HG02588 (cell line): Measurements from ENCODE around the gene LYZL1.
A peak's percentile ranks its signal among the peaks of the same experiment; 100 is the strongest.
"Not testable (repeated sequence)": the region's sequence is repeated elsewhere in the genome, so short reads cannot be mapped to it uniquely, and the experiment has no call there.

ENCODE experiments used
- ATAC-seq: cut with Tn5 transposase; IDR thresholded peaks from one replicate; pipeline ENCODE4 v1.9.1; 2021; ENCODE audit warnings: mild to moderate bottlenecking, moderate library complexity; ENCODE audit not compliant: unreplicated experiment

Gene LYZL1

GRCh38 chr10:29259498-29259897 is 29.4 kb upstream of the LYZL1 start:
- ATAC-seq: no peak

DNA sequence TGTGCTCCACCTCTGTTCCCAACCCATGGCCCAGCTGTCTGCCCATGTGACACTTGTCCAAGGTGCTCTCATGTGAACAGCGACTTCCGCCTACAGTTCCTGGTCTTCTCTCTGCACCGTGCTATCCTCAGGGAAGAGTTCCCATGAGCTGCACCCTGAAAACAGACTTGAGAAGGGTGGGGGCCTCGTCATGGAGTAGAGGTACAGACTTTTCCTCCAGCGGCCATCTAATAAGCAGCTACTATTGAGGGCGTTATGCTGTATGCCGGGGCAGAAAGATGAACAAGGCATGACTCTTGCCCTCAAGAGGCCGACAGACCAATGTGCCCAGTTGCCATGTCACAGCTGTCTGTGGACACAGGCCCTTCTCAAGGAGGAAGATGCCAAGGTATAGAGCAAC is 25.4 kb upstream of the LYZL1 start:
- no peak for ATAC-seq

DNA sequence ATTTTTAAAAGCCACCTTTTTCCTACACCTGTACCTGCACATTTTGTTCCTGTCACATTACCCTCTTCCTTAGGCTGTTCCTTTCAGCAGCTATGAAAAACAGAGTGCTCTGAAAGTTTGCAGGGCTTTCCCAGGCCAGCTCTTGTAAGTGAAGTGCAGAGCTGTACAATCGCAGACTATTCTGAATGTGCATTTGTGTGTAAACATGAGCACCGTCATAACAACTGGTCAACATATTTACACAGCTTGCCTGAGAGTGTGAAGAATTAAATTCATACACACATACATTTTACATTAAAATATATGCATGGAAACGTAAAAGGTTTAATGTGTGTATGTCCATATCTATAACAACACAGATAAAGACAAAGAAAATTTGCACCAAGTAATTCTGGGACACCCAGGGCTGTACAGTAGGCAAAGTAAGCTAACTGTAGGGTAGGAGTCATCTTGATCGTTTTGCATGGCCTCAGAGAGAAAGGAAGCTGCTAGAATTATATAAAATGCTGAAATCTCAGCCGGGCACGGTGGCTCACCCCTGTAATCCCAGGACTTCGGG is 23.6 kb upstream of the LYZL1 start:
- ATAC-seq: no peak

GRCh38 chr10:29266641-29267040 is 22.2 kb upstream of the LYZL1 start:
- no peak for ATAC-seq

- ATAC-seq: no peak
Measured at GRCh38 chr10:29268011-29268410, 20.9 kb upstream of the LYZL1 start.

DNA sequence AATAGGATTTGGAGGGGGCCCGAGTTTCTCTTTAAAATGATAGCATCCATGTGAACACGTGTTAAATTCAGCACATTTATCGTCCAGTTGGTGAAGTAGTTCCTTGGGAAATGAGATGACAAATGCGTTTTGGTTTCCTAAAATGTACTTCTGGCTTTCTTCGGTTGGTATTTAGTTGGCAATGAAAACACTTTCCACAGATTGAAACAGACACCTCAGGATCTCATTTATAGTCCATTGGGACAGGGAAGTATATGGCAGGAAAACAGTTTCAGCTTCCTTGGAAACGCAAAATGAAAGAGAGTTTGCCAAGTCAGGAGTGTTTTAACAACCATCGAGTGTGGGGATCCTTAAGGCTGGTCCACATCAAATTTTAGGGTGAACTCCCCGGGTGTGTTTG is 19.4 kb upstream of the LYZL1 start:
- no peak for ATAC-seq

DNA sequence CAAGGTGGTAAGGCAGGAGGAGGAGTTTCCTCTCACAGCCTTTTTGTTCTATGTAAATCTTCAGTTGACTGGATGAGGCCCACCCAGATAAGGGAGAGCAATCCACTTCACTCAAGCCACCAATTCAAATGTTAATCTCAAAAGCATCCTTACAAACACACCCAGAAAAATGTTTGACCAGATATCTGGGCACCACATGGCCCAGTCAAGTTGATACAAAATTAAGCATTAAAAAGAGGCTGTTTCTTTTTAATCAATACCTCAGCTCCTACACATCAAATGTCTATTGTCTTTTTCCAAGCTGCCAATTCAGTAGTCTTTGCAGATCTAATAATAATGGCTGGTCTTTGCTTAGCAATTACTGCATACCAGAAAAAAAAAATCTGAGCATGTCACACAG is 18.0 kb upstream of the LYZL1 start:
- ATAC-seq: no peak

DNA sequence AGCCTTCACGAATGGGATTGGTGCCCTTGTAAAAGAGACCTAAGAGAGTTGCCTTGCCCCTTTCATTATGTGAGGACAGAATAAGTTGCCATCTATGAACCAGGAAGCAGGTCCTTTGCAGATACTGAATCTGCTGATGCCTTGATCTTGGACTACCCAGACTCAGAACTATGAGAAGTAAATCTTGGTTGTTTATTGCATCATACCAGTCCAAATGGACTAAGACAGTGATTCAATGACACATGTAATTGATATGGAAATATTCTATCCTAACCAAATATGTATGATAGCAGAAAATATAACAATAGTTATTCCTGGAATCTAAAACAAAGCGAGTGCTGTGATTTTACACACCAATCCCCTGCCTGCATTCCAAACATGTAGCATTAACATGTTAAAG is 17.0 kb upstream of the LYZL1 start:
- no peak for ATAC-seq

- ATAC-seq: no peak
Measured at GRCh38 chr10:29273478-29273877, 15.4 kb upstream of the LYZL1 start.

- ATAC-seq: no peak
Measured at GRCh38 chr10:29276251-29276850, 12.5 kb upstream of the LYZL1 start.

GRCh38 chr10:29277296-29277695 is 11.6 kb upstream of the LYZL1 start:
- ATAC-seq: no peak

- no peak for ATAC-seq
Measured at GRCh38 chr10:29279779-29280487, 8.9 kb upstream of the LYZL1 start.

GRCh38 chr10:29280488-29280840 is 8.4 kb upstream of the LYZL1 start:
- ATAC-seq: no peak

DNA sequence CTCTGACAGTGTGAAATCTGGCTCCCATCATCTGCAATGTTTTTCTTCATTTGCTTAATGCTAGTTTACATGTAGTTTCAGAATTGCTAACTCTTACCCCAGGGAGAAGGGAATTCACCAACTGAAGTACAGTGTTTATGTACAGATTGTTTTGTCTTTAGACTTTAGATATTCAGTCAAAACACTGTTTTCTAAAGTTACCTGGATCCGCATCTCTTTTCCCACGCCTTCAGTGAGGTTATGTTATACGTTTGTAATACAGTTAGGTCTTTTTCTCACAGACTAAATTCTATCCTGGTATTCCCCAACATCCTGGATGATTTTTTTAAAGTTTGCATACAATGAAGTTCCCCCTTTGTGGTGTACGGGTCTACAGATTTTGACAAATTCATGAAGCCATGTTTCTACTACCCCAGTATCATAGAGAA is 3.2 kb upstream of the LYZL1 start:
- ATAC-seq: peak; percentile 97

GRCh38 chr10:29287635-29288034 is 1.2 kb upstream of the LYZL1 start:
- no peak for ATAC-seq

- ATAC-seq: not testable (repeated sequence)
Measured at GRCh38 chr10:29291561-29291960, 2.7 kb downstream of the LYZL1 start.

DNA sequence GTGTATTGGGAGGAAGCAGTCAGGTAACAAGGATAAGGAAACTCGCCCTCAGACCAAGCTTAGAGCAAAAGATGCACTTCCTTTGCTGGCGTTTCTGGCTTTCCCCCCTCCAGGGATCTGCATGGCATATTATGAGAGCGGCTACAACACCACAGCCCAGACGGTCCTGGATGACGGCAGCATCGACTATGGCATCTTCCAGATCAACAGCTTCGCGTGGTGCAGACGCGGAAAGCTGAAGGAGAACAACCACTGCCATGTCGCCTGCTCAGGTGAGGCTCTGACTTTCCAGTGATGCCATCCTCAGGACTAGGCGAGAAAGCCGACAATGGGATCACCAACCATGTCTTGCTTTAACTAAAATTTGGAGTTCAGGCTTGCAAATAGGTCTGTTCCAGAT is 3.5 kb downstream of the LYZL1 start:
- ATAC-seq: not testable (repeated sequence)

DNA sequence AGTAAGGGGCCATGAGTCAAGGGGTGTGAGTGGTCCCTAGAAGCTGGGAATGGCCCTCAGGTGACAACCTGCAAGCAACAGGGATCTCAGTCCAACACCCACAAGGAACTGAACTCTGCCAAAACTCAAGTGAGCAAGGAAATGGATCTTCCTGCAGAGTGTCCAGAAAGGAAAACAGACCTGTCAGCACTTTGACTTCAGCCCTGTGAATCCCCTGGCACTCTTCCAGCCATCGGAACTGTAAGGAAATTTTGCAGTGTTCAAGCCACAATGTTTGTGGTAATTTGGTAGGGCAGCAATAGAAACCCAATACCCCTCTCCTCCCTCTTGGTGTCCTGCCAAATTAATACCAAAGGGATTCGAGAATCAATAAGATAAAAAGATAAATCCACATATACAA is 6.9 kb downstream of the LYZL1 start:
- no peak for ATAC-seq

- no peak for ATAC-seq
Measured at GRCh38 chr10:29297678-29298077, 8.8 kb downstream of the LYZL1 start.

GRCh38 chr10:29301359-29301910 is 12.6 kb downstream of the LYZL1 start:
- ATAC-seq: no peak

DNA sequence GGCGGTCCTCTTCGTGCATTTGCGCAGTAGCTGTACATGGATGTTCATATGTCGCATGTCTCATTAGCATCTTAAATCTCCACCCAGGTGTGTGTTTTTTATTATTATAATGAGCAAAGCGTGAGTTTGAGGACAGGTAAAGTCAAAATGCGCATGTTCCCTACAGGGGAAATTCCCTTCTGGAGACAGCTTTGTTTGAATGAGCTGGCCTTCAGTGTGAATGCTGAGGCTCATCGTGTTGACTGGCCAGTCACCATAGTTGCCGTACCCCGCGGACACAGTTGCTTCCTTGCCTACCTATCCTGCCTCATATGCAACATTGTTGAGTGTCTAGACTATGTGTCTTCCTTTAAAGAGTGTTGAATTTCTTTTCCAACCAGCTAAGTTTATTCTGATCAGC is 13.6 kb downstream of the LYZL1 start:
- no peak for ATAC-seq

DNA sequence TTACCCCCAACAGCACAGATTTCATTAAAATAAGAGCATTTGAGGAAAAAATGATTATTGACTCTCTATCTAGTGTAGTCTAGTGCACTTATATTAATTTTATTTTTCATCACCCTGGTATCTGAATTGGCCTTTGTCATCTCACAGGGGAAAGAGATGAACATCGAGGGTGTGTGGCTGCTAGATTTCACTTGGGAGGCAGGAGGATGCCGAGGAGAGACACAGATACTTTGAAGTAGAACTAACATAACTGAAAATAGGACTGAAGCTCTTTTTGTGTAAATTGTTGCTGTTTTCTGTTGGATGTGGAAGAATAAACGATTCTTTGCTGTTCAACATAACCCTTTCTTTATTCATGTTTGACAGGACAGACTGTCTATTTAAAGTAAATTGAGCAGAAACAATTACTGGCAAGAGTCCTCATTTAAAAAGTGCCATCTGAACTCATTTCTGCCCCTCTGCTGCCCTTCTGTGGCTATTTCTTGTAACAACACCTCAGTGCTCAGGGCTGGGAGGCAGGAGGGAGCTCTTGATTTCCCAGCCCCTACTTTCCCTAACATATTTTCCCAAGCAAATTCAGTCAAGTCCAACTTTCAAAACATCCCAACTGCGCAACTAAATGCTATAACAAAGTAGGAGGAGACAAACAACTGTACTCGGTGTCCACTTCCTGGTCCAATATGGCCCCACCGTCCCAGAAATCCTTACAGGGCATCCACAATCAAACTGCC is 15.6 kb downstream of the LYZL1 start:
- ATAC-seq: no peak
